Right atrium auricular region (tissue), 2 donors: ENCODE data around the gene ZNF385D. TPM values are rescaled to one million over a fixed set of nuclear protein-coding genes. Genes with fewer than 3 reads are reported as not detected.

ENCODE experiments used
- DNase-seq: peaks from one replicate; pipeline ENCODE4 v3.0.0-alpha.2; 2019; ENCODE audit warnings: low spot score
- H3K27ac ChIP-seq, 2 donors: fragments of 200-600 bp; sonication (generic); 1 replicate in 1 of 2; 2 replicates in 1 of 2; pipeline ENCODE4 v1.5.1; 2016 to 2019
- H3K27me3 ChIP-seq, 2 donors: fragments of 200-600 bp; sonication (generic); one replicate each; pipeline versions ENCODE4 v1.5.1 to v1.6.0; 2017 to 2019
- H3K36me3 ChIP-seq: fragments of 200-600 bp; sonication (generic); one replicate; pipeline ENCODE4 v1.5.1; 2016
- H3K4me1 ChIP-seq, 2 donors: fragments of 200-600 bp; sonication (generic); one replicate each; pipeline versions ENCODE4 v1.5.1 to v1.6.0; 2017 to 2019
- H3K4me3 ChIP-seq, 2 donors: fragments of 200-600 bp; sonication (generic); 1 replicate in 1 of 2; 2 replicates in 1 of 2; pipeline ENCODE4 v1.5.1; 2017 to 2019; ENCODE audit warnings: mild to moderate bottlenecking in 1 of 2, moderate library complexity in 1 of 2
- H3K9me3 ChIP-seq, 2 donors: fragments of 200-600 bp; sonication (generic); one replicate each; pipeline ENCODE4 v1.5.1; 2019
- total RNA-seq, 2 donors: library from RNA; depleted of rRNA; stranded (reverse); fragments of >200 nt; gene quantifications; one replicate each; pipeline ENCODE4 v1.1.0, GENCODE V29; 2016
- TF ChIP-seq, protein P1 (sequence below), 2 donors: fragments of 200-600 bp; sonication (generic); IDR thresholded peaks; one replicate each; pipeline ENCODE4 v1.5.1; 2019; ENCODE audit warnings: antibody characterized with exemption in 2 of 2

The ZNF385D gene
- total RNA-seq, 2 donors from 2014 or later = 0.59 to 1.1 TPM

DNA sequence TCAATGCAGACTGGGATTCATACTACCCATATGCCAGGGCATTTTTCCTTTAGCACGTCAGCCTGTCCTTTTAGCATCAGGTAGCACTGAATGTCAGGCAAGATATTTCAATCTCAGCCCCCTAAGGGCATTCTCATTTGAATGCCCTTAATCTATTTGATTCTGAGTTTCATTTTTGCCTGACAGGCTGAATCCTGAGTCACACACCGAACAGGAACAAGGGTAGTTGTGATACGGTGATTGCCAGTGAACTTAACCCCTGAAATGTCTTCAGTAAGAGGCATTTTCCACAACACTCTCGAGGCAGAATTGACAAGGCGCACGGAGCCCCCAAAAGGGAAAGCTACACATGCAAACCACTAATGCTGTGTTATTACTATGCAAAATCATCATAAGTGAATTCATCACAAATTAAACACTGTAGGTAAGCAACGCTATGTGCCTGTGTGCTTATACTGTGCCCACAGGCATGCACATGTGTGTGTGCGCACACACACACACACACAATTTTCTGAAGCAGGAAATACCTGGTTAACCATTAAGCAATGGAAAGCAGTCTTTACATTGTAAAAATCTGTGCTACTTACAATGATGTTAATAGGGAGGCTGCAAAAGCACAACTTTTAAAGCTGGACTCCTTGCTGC is 130.4 kb downstream of the ZNF385D start:
- no peaks in the 10 kb centered on the region for H3K36me3 ChIP-seq
- no peak for DNase-seq
- no peak overlapping the region for H3K27ac ChIP-seq
- no peak overlapping the region for H3K4me3 ChIP-seq
- H3K9me3 ChIP-seq = no peaks in the 10 kb centered on the region
- H3K27me3 ChIP-seq = no peaks in the 10 kb centered on the region
- TF ChIP-seq, protein P1, sequence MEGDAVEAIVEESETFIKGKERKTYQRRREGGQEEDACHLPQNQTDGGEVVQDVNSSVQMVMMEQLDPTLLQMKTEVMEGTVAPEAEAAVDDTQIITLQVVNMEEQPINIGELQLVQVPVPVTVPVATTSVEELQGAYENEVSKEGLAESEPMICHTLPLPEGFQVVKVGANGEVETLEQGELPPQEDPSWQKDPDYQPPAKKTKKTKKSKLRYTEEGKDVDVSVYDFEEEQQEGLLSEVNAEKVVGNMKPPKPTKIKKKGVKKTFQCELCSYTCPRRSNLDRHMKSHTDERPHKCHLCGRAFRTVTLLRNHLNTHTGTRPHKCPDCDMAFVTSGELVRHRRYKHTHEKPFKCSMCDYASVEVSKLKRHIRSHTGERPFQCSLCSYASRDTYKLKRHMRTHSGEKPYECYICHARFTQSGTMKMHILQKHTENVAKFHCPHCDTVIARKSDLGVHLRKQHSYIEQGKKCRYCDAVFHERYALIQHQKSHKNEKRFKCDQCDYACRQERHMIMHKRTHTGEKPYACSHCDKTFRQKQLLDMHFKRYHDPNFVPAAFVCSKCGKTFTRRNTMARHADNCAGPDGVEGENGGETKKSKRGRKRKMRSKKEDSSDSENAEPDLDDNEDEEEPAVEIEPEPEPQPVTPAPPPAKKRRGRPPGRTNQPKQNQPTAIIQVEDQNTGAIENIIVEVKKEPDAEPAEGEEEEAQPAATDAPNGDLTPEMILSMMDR (IDR thresholded peaks at IDR 0.05) = no peak
- no peaks in the 10 kb centered on the region for H3K4me1 ChIP-seq

DNA sequence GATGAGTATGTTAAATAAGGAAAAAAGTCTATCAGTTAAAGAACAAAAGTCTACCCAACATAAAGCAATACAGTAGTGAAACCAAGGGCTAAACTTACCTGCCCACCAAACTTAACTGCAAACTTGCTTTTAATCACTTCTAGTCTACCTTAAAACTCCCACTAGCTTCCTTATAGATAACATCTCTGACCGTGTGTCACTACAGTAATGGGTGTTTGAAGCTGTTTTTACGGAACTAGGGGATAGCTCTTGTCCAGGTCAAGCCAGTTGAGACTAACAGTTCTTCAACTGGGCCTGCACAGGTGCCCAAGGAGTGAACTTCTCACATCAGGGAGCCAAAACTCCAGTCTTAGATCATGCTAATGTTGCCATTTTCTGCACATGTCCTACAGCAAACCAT is 132.3 kb downstream of the ZNF385D start:
- no peak overlapping the region for H3K4me3 ChIP-seq
- H3K4me1 ChIP-seq = no peaks in the 10 kb centered on the region
- H3K27ac ChIP-seq = no peak overlapping the region
- H3K27me3 ChIP-seq = no peaks in the 10 kb centered on the region
- DNase-seq = no peak
- H3K36me3 ChIP-seq = no peaks in the 10 kb centered on the region
- TF ChIP-seq, protein P1 (IDR thresholded peaks at IDR 0.05) = no peak
- no peaks in the 10 kb centered on the region for H3K9me3 ChIP-seq

DNA sequence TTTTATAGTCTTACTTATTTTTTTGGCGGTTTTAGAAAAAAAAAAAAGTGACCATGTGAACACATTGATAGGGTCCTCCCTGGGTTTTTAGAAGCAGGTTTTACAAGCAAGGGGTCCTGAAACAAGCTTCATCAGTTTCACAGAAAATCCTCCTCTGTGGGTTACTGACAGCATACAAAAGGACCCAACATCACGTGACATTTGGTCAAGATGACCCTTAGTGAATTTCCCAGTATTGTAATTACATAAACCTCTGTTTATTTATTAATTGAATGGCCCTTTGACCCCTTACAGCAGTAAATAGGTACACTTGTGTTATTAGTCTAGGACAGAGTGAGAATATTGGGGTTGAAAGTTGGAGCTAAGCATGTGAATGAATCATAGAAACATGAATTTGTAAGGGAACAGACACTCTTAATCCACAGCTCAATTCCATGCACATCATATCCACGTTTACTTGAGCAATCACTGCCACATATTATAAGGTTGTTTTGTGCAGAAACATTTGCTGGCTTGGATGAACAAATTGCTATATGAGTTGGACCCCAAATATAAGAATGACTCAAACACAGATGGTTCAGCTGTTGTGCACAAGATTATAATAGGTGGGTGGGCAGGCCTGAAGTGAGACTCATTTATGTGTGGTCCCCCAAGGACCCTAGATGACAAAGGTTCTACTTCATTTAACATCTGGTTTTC is 137.5 kb downstream of the ZNF385D start:
- no peak for DNase-seq
- H3K4me3 ChIP-seq = no peak overlapping the region
- H3K4me1 ChIP-seq = no peaks in the 10 kb centered on the region
- TF ChIP-seq, protein P1 (IDR thresholded peaks at IDR 0.05) = no peak
- no peaks in the 10 kb centered on the region for H3K36me3 ChIP-seq
- H3K9me3 ChIP-seq = no peaks in the 10 kb centered on the region
- no peaks in the 10 kb centered on the region for H3K27me3 ChIP-seq
- no peak overlapping the region for H3K27ac ChIP-seq

DNA sequence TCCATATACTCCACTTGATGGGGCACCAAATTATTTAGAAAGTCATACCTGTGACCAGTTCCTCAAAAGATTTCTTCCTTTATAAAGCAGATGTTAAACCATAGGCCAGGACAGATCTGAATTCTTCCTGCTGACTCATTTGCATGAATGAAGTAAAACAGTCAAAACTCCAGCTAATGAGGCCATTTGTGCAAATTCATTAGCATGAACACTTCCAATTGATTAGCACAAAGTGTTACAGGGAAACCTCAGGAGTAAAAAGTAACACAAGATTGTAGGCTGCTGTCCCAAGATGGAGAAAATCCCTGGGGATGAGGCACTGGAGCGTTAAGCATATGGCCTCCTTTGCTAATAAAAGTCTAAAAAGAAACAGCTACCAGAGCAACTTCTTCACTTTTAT is 149.8 kb downstream of the ZNF385D start:
- Histone ChIP-seq H3K27ac (no peak overlapping the region), H3K4me3 (no peak overlapping the region), H3K27me3 (no peaks in the 10 kb centered on the region), H3K9me3 (no peaks in the 10 kb centered on the region), H3K36me3 (no peaks in the 10 kb centered on the region), H3K4me1 (no peaks in the 10 kb centered on the region)
- TF ChIP-seq, protein P1 (IDR thresholded peaks at IDR 0.05) = no peak
- no peak for DNase-seq

DNA sequence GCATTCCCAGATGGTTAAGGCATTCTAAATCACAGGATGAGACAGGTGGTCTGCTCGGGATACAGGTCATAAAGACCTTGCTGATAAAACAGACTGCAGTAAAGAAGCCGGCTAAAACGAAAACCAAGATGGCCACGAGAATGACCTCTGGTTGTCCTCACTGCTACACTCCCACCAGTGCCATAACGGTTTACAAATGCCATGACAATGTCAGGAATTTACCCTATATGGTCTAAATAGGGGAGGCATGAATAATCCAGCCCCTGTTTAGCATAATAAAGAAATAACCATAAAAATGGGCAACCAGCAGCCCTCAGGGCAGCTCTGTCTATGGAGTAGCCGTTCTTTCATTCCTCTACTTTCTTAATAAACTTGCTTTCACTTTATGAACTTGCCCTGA is 151.1 kb downstream of the ZNF385D start:
- no peak overlapping the region for H3K4me3 ChIP-seq
- no peaks in the 10 kb centered on the region for H3K27me3 ChIP-seq
- H3K9me3 ChIP-seq = no peaks in the 10 kb centered on the region
- H3K27ac ChIP-seq = no peak overlapping the region
- no peaks in the 10 kb centered on the region for H3K4me1 ChIP-seq
- no peak for DNase-seq
- no peaks in the 10 kb centered on the region for H3K36me3 ChIP-seq
- TF ChIP-seq, protein P1 (IDR thresholded peaks at IDR 0.05) = no peak
